ENCODE measurements around the gene PET117. TPM values are rescaled to one million over a fixed set of nuclear protein-coding genes. Genes with fewer than 3 reads are reported as not detected.

The PET117 gene
- total RNA-seq, 1 donor from 2014 or later: 58.3 TPM

GRCh38 chr20:18166241-18166881 is 28.7 kb downstream of the PET117 start:
- Histone ChIP-seq H2AFZ (replicated peaks) (no peak overlapping the region), H3F3A (ENCODE audit: low read depth) (peaks cover 5% of the 10 kb centered on the region), H3K9me3 (ENCODE audit: low read depth) (no peaks in the 10 kb centered on the region), H3K79me2 (ENCODE audit: low read depth) (peaks cover 61% of the 10 kb centered on the region), H3K36me3 (peaks cover 9% of the 10 kb centered on the region), H3K4me1 (peaks cover 27% of the 10 kb centered on the region), H3K27ac (peak overlapping the region; percentile 55), H3K4me2 (peak overlapping the region; percentile 33), H3K27me3 (no peaks in the 10 kb centered on the region), H3K4me3 (no peak overlapping the region), H3K9ac (no peak overlapping the region), H4K20me1 (ENCODE audit: low read depth) (peaks cover 11% of the 10 kb centered on the region)
- Mint-ChIP-seq H3K27me3 (ENCODE audit: insufficient read depth, low read depth) (no peaks in the 10 kb centered on the region), H3K4me3 (no peak overlapping the region), H3K4me1 (peaks cover 14% of the 10 kb centered on the region), H3K9me3 (no peaks in the 10 kb centered on the region), H3K36me3 (peaks cover 39% of the 10 kb centered on the region), H3K27ac (no peak overlapping the region)
- DNase-seq (ENCODE audit: low spot score): no peak
- no peak for TF ChIP-seq CTCF (IDR thresholded peaks at IDR 0.05)
- TF ChIP-seq EZH2 (IDR thresholded peaks at IDR 0.05): no peak
- no peak for TF ChIP-seq EZH2phosphoT487 (IDR thresholded peaks at IDR 0.05)

- peak overlapping the region; percentile 15 for H3K4me2 ChIP-seq
- no peak overlapping the region for H2AFZ ChIP-seq (replicated peaks)
- no peak overlapping the region for H3K9ac ChIP-seq
- TF ChIP-seq EZH2 (IDR thresholded peaks at IDR 0.05) (no peak), EZH2phosphoT487 (IDR thresholded peaks at IDR 0.05) (no peak), CTCF (IDR thresholded peaks at IDR 0.05) (no peak)
- no peaks in the 10 kb centered on the region for H3K27me3 ChIP-seq
- H4K20me1 ChIP-seq (ENCODE audit: low read depth): peaks cover 11% of the 10 kb centered on the region
- H3K4me1 ChIP-seq: peaks cover 27% of the 10 kb centered on the region
- Mint-ChIP-seq H3K27me3 (ENCODE audit: insufficient read depth, low read depth) (no peaks in the 10 kb centered on the region), H3K4me3 (no peak overlapping the region), H3K4me1 (peaks cover 14% of the 10 kb centered on the region), H3K27ac (no peak overlapping the region), H3K9me3 (no peaks in the 10 kb centered on the region), H3K36me3 (peaks cover 38% of the 10 kb centered on the region)
- H3K27ac ChIP-seq: no peak overlapping the region
- peaks cover 5% of the 10 kb centered on the region for H3F3A ChIP-seq (ENCODE audit: low read depth)
- no peaks in the 10 kb centered on the region for H3K9me3 ChIP-seq (ENCODE audit: low read depth)
- H3K4me3 ChIP-seq: no peak overlapping the region
- H3K79me2 ChIP-seq (ENCODE audit: low read depth): peaks cover 64% of the 10 kb centered on the region
- DNase-seq (ENCODE audit: low spot score): no peak
- H3K36me3 ChIP-seq: peaks cover 9% of the 10 kb centered on the region
These were observed 29.3 kb downstream of the PET117 start for GRCh38 chr20:18166950-18167349.

GRCh38 chr20:18172379-18172778 is 34.7 kb downstream of the PET117 start:
- Histone ChIP-seq H3K9me3 (ENCODE audit: low read depth) (no peaks in the 10 kb centered on the region), H3F3A (ENCODE audit: low read depth) (no peaks in the 10 kb centered on the region), H3K36me3 (peaks cover 5% of the 10 kb centered on the region), H3K4me3 (no peak overlapping the region), H3K27me3 (no peaks in the 10 kb centered on the region), H3K4me1 (peaks cover under 1% of the 10 kb centered on the region), H3K4me2 (no peak overlapping the region), H3K9ac (no peak overlapping the region), H3K27ac (no peak overlapping the region), H2AFZ (replicated peaks) (no peak overlapping the region), H3K79me2 (ENCODE audit: low read depth) (peaks cover 64% of the 10 kb centered on the region), H4K20me1 (ENCODE audit: low read depth) (peaks cover under 1% of the 10 kb centered on the region)
- no peak overlapping the region for H3K4me3 Mint-ChIP-seq
- no peak overlapping the region for H3K27ac Mint-ChIP-seq
- TF ChIP-seq CTCF (IDR thresholded peaks at IDR 0.05) (no peak), EZH2phosphoT487 (IDR thresholded peaks at IDR 0.05) (no peak), EZH2 (IDR thresholded peaks at IDR 0.05) (no peak)
- H3K4me1 Mint-ChIP-seq: no peaks in the 10 kb centered on the region
- H3K9me3 Mint-ChIP-seq: no peaks in the 10 kb centered on the region
- peaks cover 35% of the 10 kb centered on the region for H3K36me3 Mint-ChIP-seq
- no peak for DNase-seq (ENCODE audit: low spot score)
- H3K27me3 Mint-ChIP-seq (ENCODE audit: insufficient read depth, low read depth): no peaks in the 10 kb centered on the region
